ENCODE measurements around the gene TNFSF8. TPM values are rescaled to one million over a fixed set of nuclear protein-coding genes. Genes with fewer than 3 reads are reported as not detected.

Gene TNFSF8
- total RNA-seq, 1 experiment from 2014 or later: not detected

DNA sequence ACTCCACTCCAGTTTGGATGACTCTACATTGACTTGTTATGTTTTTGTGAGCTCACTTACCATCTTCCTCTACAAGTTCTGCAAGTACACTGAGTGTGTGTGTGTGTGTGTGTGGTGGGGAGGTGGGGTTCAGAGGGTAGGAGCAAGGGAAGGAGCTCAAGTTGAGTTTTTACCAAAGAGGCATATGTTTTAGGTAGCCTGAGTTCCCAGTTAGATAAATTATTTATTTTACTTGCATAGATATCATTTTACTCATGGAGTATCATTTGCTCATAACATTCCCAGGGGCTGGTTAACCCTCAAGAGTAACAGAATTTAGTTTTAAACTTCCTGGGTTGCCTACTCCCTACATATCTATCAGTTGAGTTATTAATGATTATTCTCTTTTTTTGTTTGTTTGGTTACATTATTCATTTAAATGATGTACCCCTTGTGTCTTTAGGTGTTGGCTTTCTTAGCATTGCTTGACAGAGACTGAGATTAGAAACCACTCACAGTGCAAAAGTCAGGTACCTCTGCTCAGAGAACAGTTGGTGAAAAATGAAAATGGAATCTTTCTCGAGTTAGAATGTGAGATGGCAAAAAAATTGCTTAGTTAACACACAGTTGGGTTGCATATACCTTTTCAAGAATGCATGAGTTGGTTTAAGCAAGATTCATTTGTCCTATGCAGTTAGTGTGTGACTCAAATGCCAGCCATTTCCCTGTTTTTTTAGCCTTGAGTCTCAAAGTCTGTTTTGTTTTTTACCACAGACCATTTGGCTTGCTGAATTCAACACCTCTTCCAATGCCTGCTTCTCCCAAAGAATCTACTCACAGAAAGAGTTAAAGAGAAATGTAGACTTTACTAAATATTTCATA, 29.2 kb downstream of the TNFSF8 start (continued):
- TF ChIP-seq STAT6 (CRISPR knock-in tag; conservative IDR thresholded peaks at IDR 0.05; ENCODE audit: low read depth) (no peak), FOXP4 (CRISPR knock-in tag; IDR thresholded peaks at IDR 0.05) (no peak), E2F4 (CRISPR knock-in tag; IDR thresholded peaks at IDR 0.05; ENCODE audit: borderline replicate concordance, low read depth) (no peak), CREM (CRISPR knock-in tag; IDR thresholded peaks at IDR 0.05) (no peak), IRF2 (CRISPR knock-in tag; IDR thresholded peaks at IDR 0.05; ENCODE audit: borderline replicate concordance, low read depth) (no peak), MAX (CRISPR knock-in tag; IDR thresholded peaks at IDR 0.05) (no peak), FOXK1 (CRISPR knock-in tag; IDR thresholded peaks at IDR 0.05) (no peak), MXD4 (CRISPR knock-in tag; IDR thresholded peaks at IDR 0.05; ENCODE audit: borderline replicate concordance) (no peak)
- TF ChIP-seq, protein P1, sequence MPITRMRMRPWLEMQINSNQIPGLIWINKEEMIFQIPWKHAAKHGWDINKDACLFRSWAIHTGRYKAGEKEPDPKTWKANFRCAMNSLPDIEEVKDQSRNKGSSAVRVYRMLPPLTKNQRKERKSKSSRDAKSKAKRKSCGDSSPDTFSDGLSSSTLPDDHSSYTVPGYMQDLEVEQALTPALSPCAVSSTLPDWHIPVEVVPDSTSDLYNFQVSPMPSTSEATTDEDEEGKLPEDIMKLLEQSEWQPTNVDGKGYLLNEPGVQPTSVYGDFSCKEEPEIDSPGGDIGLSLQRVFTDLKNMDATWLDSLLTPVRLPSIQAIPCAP (CRISPR knock-in tag; IDR thresholded peaks at IDR 0.05): no peak

DNA sequence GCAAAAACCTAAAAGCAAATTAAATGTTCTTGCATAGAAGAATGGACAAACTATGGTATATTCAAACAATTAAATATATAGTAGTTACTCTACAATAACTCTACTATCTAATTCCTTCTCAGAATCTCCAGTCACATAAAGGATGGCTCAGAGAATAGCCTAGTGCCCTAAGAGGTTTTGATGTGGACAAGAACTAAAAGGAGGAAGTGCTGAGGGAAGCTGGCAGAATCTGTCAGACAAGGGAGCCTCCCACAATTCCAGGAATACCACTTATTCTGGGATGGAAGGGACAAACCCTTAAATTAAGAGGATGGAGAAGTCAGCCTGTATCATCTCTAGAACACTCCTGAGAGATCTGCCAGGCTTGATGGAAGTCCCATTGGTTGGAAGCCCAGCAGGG, 30.4 kb downstream of the TNFSF8 start:
- no peak for DNase-seq (ENCODE audit: low spot score)
- Mint-ChIP-seq H3K4me3 (no peak overlapping the region), H3K36me3 (no peaks in the 10 kb centered on the region), H3K27me3 (ENCODE audit: low read depth) (peaks cover 10% of the 10 kb centered on the region), H3K27ac (no peak overlapping the region), H3K9me3 (no peaks in the 10 kb centered on the region), H3K4me1 (peaks cover 10% of the 10 kb centered on the region)
- ChIA-PET CTCF (interaction anchor here (1.1 kb wide), 2 partner anchors 12 to 246 kb away, joined by 3 read pairs; no protein-coding TSS in a partner anchor), POLR2A (no interaction called here)
- TF ChIP-seq ATF3 (CRISPR knock-in tag; conservative IDR thresholded peaks at IDR 0.05) (no peak), TEAD4 (CRISPR knock-in tag; IDR thresholded peaks at IDR 0.05) (no peak), JUN (CRISPR knock-in tag; IDR thresholded peaks at IDR 0.05) (no peak), SOX15 (CRISPR knock-in tag; IDR thresholded peaks at IDR 0.05) (no peak), ZNF263 (CRISPR knock-in tag; IDR thresholded peaks at IDR 0.05; ENCODE audit: low read depth) (no peak), ZNF121 (CRISPR knock-in tag; IDR thresholded peaks at IDR 0.05) (no peak), TEAD1 (CRISPR knock-in tag; IDR thresholded peaks at IDR 0.05) (no peak), CREB1 (CRISPR knock-in tag; IDR thresholded peaks at IDR 0.05) (no peak), NFE2L1 (CRISPR knock-in tag; IDR thresholded peaks at IDR 0.05) (no peak), TP53 (CRISPR knock-in tag; IDR thresholded peaks at IDR 0.05) (no peak), NFYB (CRISPR knock-in tag; conservative IDR thresholded peaks at IDR 0.05; ENCODE audit: low read depth) (no peak), OVOL2 (CRISPR knock-in tag; IDR thresholded peaks at IDR 0.05; ENCODE audit: borderline replicate concordance) (no peak), ZBTB21 (CRISPR knock-in tag; IDR thresholded peaks at IDR 0.05; ENCODE audit: borderline replicate concordance) (no peak), EMX1 (CRISPR knock-in tag; IDR thresholded peaks at IDR 0.05) (no peak)
- TF ChIP-seq, protein P2, sequence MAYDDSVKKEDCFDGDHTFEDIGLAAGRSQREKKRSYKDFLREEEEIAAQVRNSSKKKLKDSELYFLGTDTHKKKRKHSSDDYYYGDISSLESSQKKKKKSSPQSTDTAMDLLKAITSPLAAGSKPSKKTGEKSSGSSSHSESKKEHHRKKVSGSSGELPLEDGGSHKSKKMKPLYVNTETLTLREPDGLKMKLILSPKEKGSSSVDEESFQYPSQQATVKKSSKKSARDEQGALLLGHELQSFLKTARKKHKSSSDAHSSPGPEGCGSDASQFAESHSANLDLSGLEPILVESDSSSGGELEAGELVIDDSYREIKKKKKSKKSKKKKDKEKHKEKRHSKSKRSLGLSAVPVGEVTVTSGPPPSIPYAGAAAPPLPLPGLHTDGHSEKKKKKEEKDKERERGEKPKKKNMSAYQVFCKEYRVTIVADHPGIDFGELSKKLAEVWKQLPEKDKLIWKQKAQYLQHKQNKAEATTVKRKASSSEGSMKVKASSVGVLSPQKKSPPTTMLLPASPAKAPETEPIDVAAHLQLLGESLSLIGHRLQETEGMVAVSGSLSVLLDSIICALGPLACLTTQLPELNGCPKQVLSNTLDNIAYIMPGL (CRISPR knock-in tag; IDR thresholded peaks at IDR 0.05): no peak
- no peak for ATAC-seq

Data from WTC11 (cell line).